HepG2 (cell line): ENCODE results near the gene PELI2. TPM values are rescaled to one million over a fixed set of nuclear protein-coding genes. Genes with fewer than 3 reads are reported as not detected.

Source experiments
- ATAC-seq: fragments of 200-7000 bp; cut with Tn5 transposase; 3 replicates; pipeline ENCODE4 v1.9.1; 2020; ENCODE audit warnings: mild to moderate bottlenecking, moderate library complexity
- BruUV-seq: library from RNA; stranded (reverse); fragments of 400-500 nt; replicated peaks from 2 replicates; lab custom pipeline; 2021; lab: Mats Ljungman, UMichigan
- CTCF ChIA-PET: fragments of 300-600 bp; formaldehyde crosslinking; extraction: SDS; loops from one replicate; lab custom pipeline; 2021; ENCODE audit warnings: low total read pairs, inconsistent platforms, low intra/inter-chr PET ratio; lab: Yijun Ruan, JAX
- POLR2A ChIA-PET: fragments of 350-600 bp; sonication (Branson Sonifier 250); formaldehyde crosslinking; loops from one replicate; lab custom pipeline; 2020; ENCODE audit warnings: antibody characterized with exemption, inconsistent platforms; lab: Yijun Ruan, JAX
- DNase-seq: peaks from one replicate; pipeline ENCODE4 v3.0.0-alpha.2; 2015; ENCODE audit warnings: low spot score
- FAIRE-seq: peaks from 3 replicates; lab custom pipeline; 2011; peaks lifted over from hg19 to GRCh38; lab: Jason Lieb, UNC
- H2AFZ ChIP-seq: one replicate; pipeline ENCODE4 v1.6.1; 2011; ENCODE audit warnings: low read length, inconsistent platforms
- H3K27ac ChIP-seq: fragments of 300-600 bp; 3 replicates; pipeline ENCODE4 v1.8.0; 2011; ENCODE audit warnings: mixed run types, mild to moderate bottlenecking, mixed read lengths, low read length, inconsistent platforms; ENCODE audit not compliant: insufficient read depth; ENCODE audit errors: extremely low read length
- H3K27me3 ChIP-seq, 2 experiments: fragments of 200-600 bp in 1 of 2; 2 replicates in 1 of 2; 3 replicates in 1 of 2; pipeline versions ENCODE4 v1.6.0 to v1.8.0; 2011; ENCODE audit warnings: low read length in 2 of 2, mild to moderate bottlenecking in 2 of 2, moderate library complexity in 2 of 2, inconsistent platforms in 1 of 2; ENCODE audit not compliant: insufficient read depth in 2 of 2, control insufficient read depth in 1 of 2
- H3K36me3 ChIP-seq, 2 experiments: fragments of 200-600 bp in 1 of 2; replicated peaks in 1 of 2; 2 replicates in 1 of 2; 3 replicates in 1 of 2; pipeline versions ENCODE4 v1.5.1 to v1.8.0; 2011; ENCODE audit warnings: low read length in 2 of 2, inconsistent platforms in 1 of 2; ENCODE audit not compliant: insufficient read depth in 2 of 2, control insufficient read depth in 1 of 2
- H3K4me1 ChIP-seq: 2 replicates; pipeline ENCODE4 v1.5.1; 2012; ENCODE audit warnings: low read length, inconsistent platforms; ENCODE audit not compliant: insufficient read depth
- H3K4me2 ChIP-seq: 2 replicates; pipeline ENCODE4 v1.6.0; 2011; ENCODE audit warnings: low read depth, low read length, inconsistent platforms
- H3K4me3 ChIP-seq, 3 experiments: fragments of 200-600 bp in 1 of 3; sonication (generic), shearing (Covaris generic) in 1 of 3; replicated peaks in 1 of 3; 2 replicates each; pipeline ENCODE4 v1.5.1; 2011 to 2016; ENCODE audit warnings: low read length in 3 of 3, inconsistent platforms in 2 of 3, low read depth in 2 of 3, mild to moderate bottlenecking in 2 of 3, control low read depth in 1 of 3, mixed read lengths in 1 of 3; ENCODE audit not compliant: insufficient read depth in 1 of 3
- H3K79me2 ChIP-seq: one replicate; pipeline ENCODE4 v1.6.1; 2011; ENCODE audit warnings: low read length, inconsistent platforms; ENCODE audit not compliant: insufficient read depth
- H3K9ac ChIP-seq: 2 replicates; pipeline ENCODE4 v1.6.0; 2011; ENCODE audit warnings: mild to moderate bottlenecking, low read depth, low read length, inconsistent platforms; ENCODE audit not compliant: insufficient read depth
- H3K9me3 ChIP-seq: 2 replicates; pipeline ENCODE4 v1.5.1; 2012; ENCODE audit warnings: mild to moderate bottlenecking, low read length
- H4K20me1 ChIP-seq: 2 replicates; pipeline ENCODE4 v1.6.0; 2011; ENCODE audit warnings: inconsistent platforms, mild to moderate bottlenecking, low read length, moderate library complexity; ENCODE audit not compliant: insufficient read depth
- HNRNPL ChIP-seq: fragments of 200-400 bp; formaldehyde crosslinking; IDR thresholded peaks from 2 replicates; pipeline ENCODE4 v1.6.1; 2017; ENCODE audit warnings: mild to moderate bottlenecking, low read depth, low read length
- IRF2 ChIP-seq: IDR thresholded peaks from 2 replicates; pipeline ENCODE4 v1.6.1; 2018; ENCODE audit warnings: missing genetic modification reagents, missing compliant biosample characterization
- NFRKB ChIP-seq: fragments of 450-650 bp; IDR thresholded peaks from 2 replicates; pipeline ENCODE4 v1.6.1; 2017
- SALL1 ChIP-seq: sonication (generic); formaldehyde crosslinking; IDR thresholded peaks from 2 replicates; pipeline ENCODE4 v1.8.0; 2022; ENCODE audit warnings: mild to moderate bottlenecking, missing genetic modification reagents
- SKI ChIP-seq: fragments of 450-650 bp; IDR thresholded peaks from one replicate; pipeline ENCODE4 v1.6.1; 2018; ENCODE audit warnings: mild to moderate bottlenecking; ENCODE audit not compliant: partially characterized antibody
- TBX2 ChIP-seq: sonication (generic); formaldehyde crosslinking; IDR thresholded peaks from 2 replicates; pipeline ENCODE4 v1.5.0; 2020; ENCODE audit warnings: missing genetic modification reagents, mild to moderate bottlenecking, borderline replicate concordance
- ZFP37 ChIP-seq: sonication (generic); formaldehyde crosslinking; IDR thresholded peaks from 2 replicates; pipeline ENCODE4 v1.4.0; 2020; ENCODE audit warnings: missing genetic modification reagents, borderline replicate concordance
- ZSCAN9 ChIP-seq: IDR thresholded peaks from 2 replicates; pipeline ENCODE4 v1.6.1; 2016; ENCODE audit warnings: borderline replicate concordance
- WGBS: methylation state at CpG from one replicate; pipeline ENCODE4 v1.1.6; 2017; ENCODE audit warnings: low lambda C conversion rate; 5-methylcytosine and 5-hydroxymethylcytosine counted together
- in situ Hi-C: cut with HindIII; loops from 2 replicates; pipeline ENCODE4 v1.10.0; 2017; ENCODE audit warnings: low pct_unique_long_range_greater_than_20kb; ENCODE audit not compliant: extremely low pct_ligation_motif_present
- intact Hi-C: fragments of 100-400 bp; cut with micrococcal nuclease; formaldehyde crosslinking; loops from one replicate; pipeline ENCODE4 v1.10.0; 2022; ENCODE audit not compliant: unreplicated experiment
- polyA plus RNA-seq, 8 experiments: library from polyadenylated mRNA; depleted of rRNA in 3 of 8; stranded (reverse) in 7 of 8; unstranded in 1 of 8; fragments of >200 nt; fragmentation: Illumina TruSeq in 4 of 8; extraction: Trizol in 4 of 8; gene quantifications; 2 replicates each; pipeline versions ENCODE4 v1.2.1 to v1.2.3, GENCODE V29; 2011 to 2016; ENCODE audit warnings: low read depth in 4 of 8, missing spikeins in 1 of 8, mixed read lengths in 1 of 8; ENCODE audit not compliant: insufficient read depth in 1 of 8
- total RNA-seq, 5 experiments: library from RNA; depleted of rRNA; stranded (reverse); fragments of >200 nt; fragmentation: Illumina TruSeq; extraction: Trizol; gene quantifications; 2 replicates each; pipeline ENCODE4 v1.2.3, GENCODE V29; 2016; ENCODE audit warnings: low read depth in 1 of 5
- TF ChIP-seq, protein P1 (sequence below): sonication (generic); formaldehyde crosslinking; IDR thresholded peaks from 2 replicates; pipeline ENCODE4 v1.9.0; 2021; ENCODE audit warnings: missing genetic modification reagents, borderline replicate concordance
- TF ChIP-seq, protein P2 (sequence below): sonication (generic); formaldehyde crosslinking; IDR thresholded peaks from 2 replicates; pipeline ENCODE4 v1.8.1; 2022; ENCODE audit warnings: mild to moderate bottlenecking, missing genetic modification reagents

PELI2 gene
- total and polyA plus RNA-seq, 2 of the 13 experiments (the other 11 are each of a cell fraction or from before 2014, with no cell fraction given), result 0.07 TPM; not detected in 1

DNA sequence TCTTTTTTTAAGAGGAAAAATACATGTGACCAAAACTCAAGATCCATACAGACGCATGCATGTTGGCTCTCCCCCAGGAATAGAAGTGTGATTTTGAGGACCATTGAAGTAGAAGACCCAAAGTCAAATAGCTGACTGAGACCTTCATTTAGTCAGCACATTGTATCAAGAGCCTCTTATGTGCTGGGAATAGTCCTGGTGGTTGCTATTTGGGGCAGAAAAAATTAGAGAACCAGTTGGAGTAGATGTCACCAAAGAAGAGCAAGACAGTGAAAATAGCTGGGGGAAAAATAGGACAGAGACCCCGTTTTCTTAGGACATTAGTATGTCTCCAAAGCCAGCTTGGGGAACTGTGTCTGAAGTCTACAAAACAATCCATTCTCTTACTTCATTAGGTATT is 93.6 kb downstream of the PELI2 start:
- DNase-seq, result no peak

More for the DNA sequence above, 93.6 kb downstream of the PELI2 start:
- no peak for TF ChIP-seq ZFP37 (CRISPR knock-in tag)
- TF ChIP-seq SALL1 (CRISPR knock-in tag), result no peak
- TF ChIP-seq IRF2 (CRISPR knock-in tag), result no peak
- TF ChIP-seq, protein P1, sequence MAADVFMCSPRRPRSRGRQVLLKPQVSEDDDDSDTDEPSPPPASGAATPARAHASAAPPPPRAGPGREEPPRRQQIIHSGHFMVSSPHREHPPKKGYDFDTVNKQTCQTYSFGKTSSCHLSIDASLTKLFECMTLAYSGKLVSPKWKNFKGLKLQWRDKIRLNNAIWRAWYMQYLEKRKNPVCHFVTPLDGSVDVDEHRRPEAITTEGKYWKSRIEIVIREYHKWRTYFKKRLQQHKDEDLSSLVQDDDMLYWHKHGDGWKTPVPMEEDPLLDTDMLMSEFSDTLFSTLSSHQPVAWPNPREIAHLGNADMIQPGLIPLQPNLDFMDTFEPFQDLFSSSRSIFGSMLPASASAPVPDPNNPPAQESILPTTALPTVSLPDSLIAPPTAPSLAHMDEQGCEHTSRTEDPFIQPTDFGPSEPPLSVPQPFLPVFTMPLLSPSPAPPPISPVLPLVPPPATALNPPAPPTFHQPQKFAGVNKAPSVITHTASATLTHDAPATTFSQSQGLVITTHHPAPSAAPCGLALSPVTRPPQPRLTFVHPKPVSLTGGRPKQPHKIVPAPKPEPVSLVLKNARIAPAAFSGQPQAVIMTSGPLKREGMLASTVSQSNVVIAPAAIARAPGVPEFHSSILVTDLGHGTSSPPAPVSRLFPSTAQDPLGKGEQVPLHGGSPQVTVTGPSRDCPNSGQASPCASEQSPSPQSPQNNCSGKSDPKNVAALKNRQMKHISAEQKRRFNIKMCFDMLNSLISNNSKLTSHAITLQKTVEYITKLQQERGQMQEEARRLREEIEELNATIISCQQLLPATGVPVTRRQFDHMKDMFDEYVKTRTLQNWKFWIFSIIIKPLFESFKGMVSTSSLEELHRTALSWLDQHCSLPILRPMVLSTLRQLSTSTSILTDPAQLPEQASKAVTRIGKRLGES (CRISPR knock-in tag), result no peak
- no peak for TF ChIP-seq NFRKB
- TF ChIP-seq, protein P2, sequence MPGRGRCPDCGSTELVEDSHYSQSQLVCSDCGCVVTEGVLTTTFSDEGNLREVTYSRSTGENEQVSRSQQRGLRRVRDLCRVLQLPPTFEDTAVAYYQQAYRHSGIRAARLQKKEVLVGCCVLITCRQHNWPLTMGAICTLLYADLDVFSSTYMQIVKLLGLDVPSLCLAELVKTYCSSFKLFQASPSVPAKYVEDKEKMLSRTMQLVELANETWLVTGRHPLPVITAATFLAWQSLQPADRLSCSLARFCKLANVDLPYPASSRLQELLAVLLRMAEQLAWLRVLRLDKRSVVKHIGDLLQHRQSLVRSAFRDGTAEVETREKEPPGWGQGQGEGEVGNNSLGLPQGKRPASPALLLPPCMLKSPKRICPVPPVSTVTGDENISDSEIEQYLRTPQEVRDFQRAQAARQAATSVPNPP (CRISPR knock-in tag), result no peak
- TF ChIP-seq HNRNPL, result no peak
- TF ChIP-seq SKI, result no peak
- no peak for TF ChIP-seq ZSCAN9 (CRISPR knock-in tag)
- TF ChIP-seq TBX2, result no peak
- BruUV-seq, result no TSS peak
- Histone ChIP-seq H3K27me3 (no peaks in the 10 kb centered on the region; a peak in 2 of 5 replicates), H3K36me3 (no peaks in the 10 kb centered on the region), H3K4me3 (no peak overlapping the region), H3K4me1 (no peaks in the 10 kb centered on the region), H3K27ac (no peak overlapping the region), H3K79me2 (no peaks in the 10 kb centered on the region), H3K4me2 (no peak overlapping the region), H2AFZ (no peak overlapping the region), H3K9ac (no peak overlapping the region), H4K20me1 (no peaks in the 10 kb centered on the region), H3K9me3 (no peaks in the 10 kb centered on the region)
- ATAC-seq (no peak), FAIRE-seq (no peak)
- in situ Hi-C loops (no loop called here), intact Hi-C loops (no loop called here)
- ChIA-PET POLR2A (no interaction called here), CTCF (no interaction called here)
- WGBS, result 2% methylated on average over 2 of the region's 2 CpGs
